ENCODE data around the gene MAP3K1.

Gene MAP3K1

GRCh38 chr5:56909294-56910209 lies 94.2 kb downstream of the MAP3K1 start, which contains the start of gene SETD9:
Gene SETD9 (plus strand): TSS chr5:56909596. CDS start chr5:56909646, 50 bp downstream.
- DNase-seq (ENCODE audit: extremely low read depth, low read depth), result peak; percentile 83
- peak within 1 kb of the TSS; percentile 60 for H3K4me3 ChIP-seq (replicated peaks; ENCODE audit: low read depth, low read length)
- no peak for TF ChIP-seq CTCF (IDR thresholded peaks at IDR 0.05; ENCODE audit: low read depth, low read length, missing control alignments)

- DNase-seq (ENCODE audit: extremely low read depth, low read depth), result no peak
- TF ChIP-seq CTCF (IDR thresholded peaks at IDR 0.05; ENCODE audit: low read depth, low read length, missing control alignments), result no peak
- peak overlapping the region; percentile 60 for H3K4me3 ChIP-seq (replicated peaks; ENCODE audit: low read depth, low read length)
Observed at GRCh38 chr5:56910210-56910965, 95.0 kb downstream of the MAP3K1 start.

GRCh38 chr5:56913766-56914165 lies 98.4 kb downstream of the MAP3K1 start:
- DNase-seq (ENCODE audit: extremely low read depth, low read depth), result no peak

GRCh38 chr5:56914678-56915077 lies 99.3 kb downstream of the MAP3K1 start:
- DNase-seq (ENCODE audit: extremely low read depth, low read depth), result no peak
- no peak for TF ChIP-seq CTCF (IDR thresholded peaks at IDR 0.05; ENCODE audit: low read depth, low read length, missing control alignments)
- no peak overlapping the region for H3K4me3 ChIP-seq (replicated peaks; ENCODE audit: low read depth, low read length)

More at GRCh38 chr5:56913766-56914165, 98.4 kb downstream of the MAP3K1 start:
- no peak overlapping the region for H3K4me3 ChIP-seq (replicated peaks; ENCODE audit: low read depth, low read length)
- TF ChIP-seq CTCF (IDR thresholded peaks at IDR 0.05; ENCODE audit: low read depth, low read length, missing control alignments), result no peak

GRCh38 chr5:56917534-56917933 lies 102.2 kb downstream of the MAP3K1 start:
- no peak for TF ChIP-seq CTCF (IDR thresholded peaks at IDR 0.05; ENCODE audit: low read depth, low read length, missing control alignments)
- DNase-seq (ENCODE audit: extremely low read depth, low read depth), result no peak
- no peak overlapping the region for H3K4me3 ChIP-seq (replicated peaks; ENCODE audit: low read depth, low read length)

- TF ChIP-seq CTCF (IDR thresholded peaks at IDR 0.05; ENCODE audit: low read depth, low read length, missing control alignments), result no peak
- no peak overlapping the region for H3K4me3 ChIP-seq (replicated peaks; ENCODE audit: low read depth, low read length)
- no peak for DNase-seq (ENCODE audit: extremely low read depth, low read depth)
Observed at GRCh38 chr5:56918054-56918453, 102.7 kb downstream of the MAP3K1 start.
